ENCODE data around the gene HAPSTR1.

- TF ChIP-seq, protein P1, sequence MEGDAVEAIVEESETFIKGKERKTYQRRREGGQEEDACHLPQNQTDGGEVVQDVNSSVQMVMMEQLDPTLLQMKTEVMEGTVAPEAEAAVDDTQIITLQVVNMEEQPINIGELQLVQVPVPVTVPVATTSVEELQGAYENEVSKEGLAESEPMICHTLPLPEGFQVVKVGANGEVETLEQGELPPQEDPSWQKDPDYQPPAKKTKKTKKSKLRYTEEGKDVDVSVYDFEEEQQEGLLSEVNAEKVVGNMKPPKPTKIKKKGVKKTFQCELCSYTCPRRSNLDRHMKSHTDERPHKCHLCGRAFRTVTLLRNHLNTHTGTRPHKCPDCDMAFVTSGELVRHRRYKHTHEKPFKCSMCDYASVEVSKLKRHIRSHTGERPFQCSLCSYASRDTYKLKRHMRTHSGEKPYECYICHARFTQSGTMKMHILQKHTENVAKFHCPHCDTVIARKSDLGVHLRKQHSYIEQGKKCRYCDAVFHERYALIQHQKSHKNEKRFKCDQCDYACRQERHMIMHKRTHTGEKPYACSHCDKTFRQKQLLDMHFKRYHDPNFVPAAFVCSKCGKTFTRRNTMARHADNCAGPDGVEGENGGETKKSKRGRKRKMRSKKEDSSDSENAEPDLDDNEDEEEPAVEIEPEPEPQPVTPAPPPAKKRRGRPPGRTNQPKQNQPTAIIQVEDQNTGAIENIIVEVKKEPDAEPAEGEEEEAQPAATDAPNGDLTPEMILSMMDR (IDR thresholded peaks at IDR 0.05), result no peak
- TF ChIP-seq REST (IDR thresholded peaks at IDR 0.05; ENCODE audit: insufficient read depth in 1 of 2, low read depth in 2 of 2, low read length in 1 of 2) (no peak), SIN3A (IDR thresholded peaks at IDR 0.05; ENCODE audit: borderline replicate concordance, insufficient read depth, low read depth, low read length) (no peak), TCF7L2 (IDR thresholded peaks at IDR 0.05; ENCODE audit: low read depth, low read length) (no peak), POLR2AphosphoS5 (IDR thresholded peaks at IDR 0.05; ENCODE audit: low read depth, low read length) (no peak)
Measured at GRCh38 chr16:9105189-9105588, 13.7 kb downstream of the HAPSTR1 start.

All from Panc1 (cell line).